B cell (primary cell): ENCODE results near the gene CBX8.

ENCODE experiments used
- EZH2 ChIP-seq: IDR thresholded peaks from 2 replicates; pipeline ENCODE4 v1.6.1; 2012; ENCODE audit warnings: borderline replicate concordance, low read depth, mild to moderate bottlenecking, moderate library complexity, low read length; ENCODE audit not compliant: insufficient read depth, poor library complexity, severe bottlenecking
- TF ChIP-seq, protein P1 (sequence below): fragments of 200-600 bp; IDR thresholded peaks from one replicate; pipeline ENCODE4 v1.8.0; 2022; ENCODE audit warnings: antibody characterized with exemption, mild to moderate bottlenecking

DNA sequence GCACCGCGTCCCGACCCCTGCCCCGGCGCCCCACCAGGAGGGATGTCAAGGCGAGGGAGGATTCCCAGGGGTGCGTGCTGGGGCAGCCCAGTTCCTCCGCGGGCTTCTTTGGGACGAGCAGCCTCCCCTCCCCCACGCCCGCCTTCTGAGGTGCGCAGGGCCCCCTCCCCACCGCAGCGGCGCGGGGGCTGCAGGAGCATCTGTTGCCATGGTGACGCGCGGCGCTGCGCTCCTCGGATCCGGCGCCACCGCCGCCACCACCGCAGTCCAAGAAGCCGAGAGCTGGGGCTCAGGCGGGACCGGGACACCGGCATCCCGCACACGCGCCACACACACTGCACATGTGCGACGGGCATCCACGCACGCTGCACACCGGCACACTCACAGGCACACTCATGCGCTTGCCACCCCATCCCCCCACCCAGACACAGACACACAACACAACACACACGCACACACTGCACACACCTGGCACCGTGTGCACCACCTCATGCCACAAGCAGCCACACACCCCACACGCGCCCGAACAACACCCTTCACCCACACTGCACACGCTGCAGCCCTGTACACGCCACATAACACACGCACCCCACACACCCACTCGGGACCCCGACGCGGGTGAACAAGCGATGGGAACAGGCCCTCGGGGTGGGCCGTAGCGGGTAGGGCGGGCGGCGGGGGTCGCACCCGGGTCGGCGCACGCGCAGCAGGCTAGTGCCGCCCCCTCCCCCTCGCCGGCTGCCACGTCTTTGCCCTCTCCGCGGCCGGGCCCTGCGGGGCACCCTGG, 49.2 kb downstream of the CBX8 start:
- TF ChIP-seq, protein P1, sequence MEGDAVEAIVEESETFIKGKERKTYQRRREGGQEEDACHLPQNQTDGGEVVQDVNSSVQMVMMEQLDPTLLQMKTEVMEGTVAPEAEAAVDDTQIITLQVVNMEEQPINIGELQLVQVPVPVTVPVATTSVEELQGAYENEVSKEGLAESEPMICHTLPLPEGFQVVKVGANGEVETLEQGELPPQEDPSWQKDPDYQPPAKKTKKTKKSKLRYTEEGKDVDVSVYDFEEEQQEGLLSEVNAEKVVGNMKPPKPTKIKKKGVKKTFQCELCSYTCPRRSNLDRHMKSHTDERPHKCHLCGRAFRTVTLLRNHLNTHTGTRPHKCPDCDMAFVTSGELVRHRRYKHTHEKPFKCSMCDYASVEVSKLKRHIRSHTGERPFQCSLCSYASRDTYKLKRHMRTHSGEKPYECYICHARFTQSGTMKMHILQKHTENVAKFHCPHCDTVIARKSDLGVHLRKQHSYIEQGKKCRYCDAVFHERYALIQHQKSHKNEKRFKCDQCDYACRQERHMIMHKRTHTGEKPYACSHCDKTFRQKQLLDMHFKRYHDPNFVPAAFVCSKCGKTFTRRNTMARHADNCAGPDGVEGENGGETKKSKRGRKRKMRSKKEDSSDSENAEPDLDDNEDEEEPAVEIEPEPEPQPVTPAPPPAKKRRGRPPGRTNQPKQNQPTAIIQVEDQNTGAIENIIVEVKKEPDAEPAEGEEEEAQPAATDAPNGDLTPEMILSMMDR: no peak
- TF ChIP-seq EZH2: no peak
